Hepatocyte (in vitro differentiated cells): ENCODE data around the gene KCTD7. TPM values are rescaled to one million over a fixed set of nuclear protein-coding genes. Genes with fewer than 3 reads are reported as not detected.
"Not testable (repeated sequence)": the region's sequence is repeated elsewhere in the genome, so short reads cannot be mapped to it uniquely, and the experiment has no call there.

Experiments
- DNase-seq: peaks from one replicate; pipeline ENCODE4 v3.0.0-alpha.2; 2016; ENCODE audit warnings: low spot score
- H2AFZ ChIP-seq: fragments of 200-600 bp; sonication (generic); 2 replicates; pipeline ENCODE4 v1.6.0; 2016; ENCODE audit warnings: antibody characterized with exemption, mild to moderate bottlenecking
- H3K27ac ChIP-seq: fragments of 200-600 bp; sonication (generic); 2 replicates; pipeline ENCODE4 v1.5.1; 2016; ENCODE audit warnings: mild to moderate bottlenecking
- H3K27me3 ChIP-seq: fragments of 200-600 bp; sonication (generic); 2 replicates; pipeline ENCODE4 v1.6.1; 2016
- H3K36me3 ChIP-seq: fragments of 200-600 bp; sonication (generic); replicated peaks from 2 replicates; pipeline ENCODE4 v1.5.1; 2016; ENCODE audit warnings: low read depth; ENCODE audit not compliant: insufficient read depth
- H3K4me1 ChIP-seq: fragments of 200-600 bp; sonication (generic); 2 replicates; pipeline ENCODE4 v1.5.1; 2016; ENCODE audit warnings: mild to moderate bottlenecking, moderate library complexity; ENCODE audit not compliant: insufficient read depth
- H3K4me2 ChIP-seq: fragments of 200-600 bp; sonication (generic); 2 replicates; pipeline ENCODE4 v1.6.0; 2016
- H3K4me3 ChIP-seq: fragments of 200-600 bp; sonication (generic); 2 replicates; pipeline ENCODE4 v1.5.1; 2016; ENCODE audit warnings: mild to moderate bottlenecking
- H3K79me2 ChIP-seq: fragments of 200-600 bp; sonication (generic); 2 replicates; pipeline ENCODE4 v1.6.0; 2017; ENCODE audit warnings: mild to moderate bottlenecking
- H3K9me2 ChIP-seq: fragments of 200-600 bp; sonication (generic); replicated peaks from 2 replicates; pipeline ENCODE4 v1.6.0; 2017; ENCODE audit warnings: mild to moderate bottlenecking; ENCODE audit not compliant: insufficient read depth
- H3K9me3 ChIP-seq: fragments of 200-600 bp; sonication (generic); 2 replicates; pipeline ENCODE4 v1.5.1; 2016; ENCODE audit warnings: low read depth, mild to moderate bottlenecking
- H4K20me1 ChIP-seq: fragments of 200-600 bp; sonication (generic); 2 replicates; pipeline ENCODE4 v1.6.0; 2016; ENCODE audit warnings: mild to moderate bottlenecking; ENCODE audit not compliant: insufficient read depth, poor library complexity, severe bottlenecking
- EZH2 ChIP-seq: fragments of 200-600 bp; sonication (generic); IDR thresholded peaks from 2 replicates; pipeline ENCODE4 v1.6.1; 2016; ENCODE audit warnings: antibody characterized with exemption, mild to moderate bottlenecking, borderline replicate concordance
- EZH2phosphoT487 ChIP-seq: fragments of 200-600 bp; sonication (generic); IDR thresholded peaks from one replicate; pipeline ENCODE4 v1.6.1; 2018; ENCODE audit warnings: antibody characterized with exemption, mild to moderate bottlenecking, low read depth, moderate library complexity; ENCODE audit not compliant: unreplicated experiment, severe bottlenecking
- WGBS: methylation state at CpG from one replicate; pipeline ENCODE4 v1.1.6; 2016; ENCODE audit warnings: low lambda C conversion rate; ENCODE audit errors: missing lambda C conversion rate; 5-methylcytosine and 5-hydroxymethylcytosine counted together
- polyA plus RNA-seq: library from polyadenylated mRNA; unstranded; fragments of >200 nt; fragmentation: Nextera tagmentation; extraction: Ambion mirVana; gene quantifications from 2 replicates; pipeline ENCODE4 v1.2.1, GENCODE V29; 2016
- total RNA-seq: library from RNA; depleted of rRNA; stranded (reverse); fragments of >200 nt; gene quantifications from 2 replicates; pipeline ENCODE4 v1.2.3, GENCODE V29; 2014
- TF ChIP-seq, protein P1 (sequence below): fragments of 200-600 bp; sonication (generic); IDR thresholded peaks from 2 replicates; pipeline ENCODE4 v1.5.1; 2016; ENCODE audit warnings: antibody characterized with exemption, mild to moderate bottlenecking; ENCODE audit not compliant: poor library complexity

The KCTD7 gene
- total and polyA plus RNA-seq, 2 experiments from 2014 or later = 7.2 to 9.4 TPM

DNA sequence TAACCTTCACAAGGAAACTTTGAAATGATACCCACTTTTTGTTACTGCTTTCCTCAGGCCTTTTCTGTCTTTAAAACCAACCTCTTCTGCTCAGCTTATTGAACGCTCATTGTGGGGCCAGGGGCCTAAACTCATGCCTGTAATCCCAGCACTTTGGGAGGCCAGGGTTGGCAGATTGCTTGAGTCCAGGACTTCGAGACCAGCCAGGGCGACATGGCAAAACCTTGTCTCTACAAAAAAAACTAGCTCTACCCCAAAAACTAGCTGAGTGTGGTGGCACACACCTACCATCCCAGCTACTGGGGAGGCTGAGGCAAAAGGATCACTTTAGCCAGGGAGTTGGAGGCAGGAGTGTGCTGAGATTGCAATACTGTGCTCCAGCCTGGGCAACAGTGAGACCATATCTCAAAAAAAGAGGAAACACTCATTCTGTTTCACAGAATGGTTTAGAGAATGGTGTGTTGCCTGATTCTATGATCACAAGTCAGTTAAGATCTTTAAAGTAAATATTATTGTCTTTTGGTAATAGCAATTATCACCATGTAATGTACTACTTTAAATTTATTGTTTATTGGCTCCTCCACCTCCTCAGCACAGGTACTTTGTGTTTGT is 51.1 kb downstream of the KCTD7 start:
- H3K4me2 ChIP-seq = no peak overlapping the region
- no peaks in the 10 kb centered on the region for H3K27me3 ChIP-seq
- H4K20me1 ChIP-seq = peaks cover 2% of the 10 kb centered on the region
- no peak overlapping the region for H3K4me3 ChIP-seq
- H3K27ac ChIP-seq = no peak overlapping the region
- peaks cover 70% of the 10 kb centered on the region for H3K79me2 ChIP-seq
- no peaks in the 10 kb centered on the region for H3K36me3 ChIP-seq
- no peak for DNase-seq
- TF ChIP-seq EZH2phosphoT487 (no peak), EZH2 (no peak)
- TF ChIP-seq, protein P1, sequence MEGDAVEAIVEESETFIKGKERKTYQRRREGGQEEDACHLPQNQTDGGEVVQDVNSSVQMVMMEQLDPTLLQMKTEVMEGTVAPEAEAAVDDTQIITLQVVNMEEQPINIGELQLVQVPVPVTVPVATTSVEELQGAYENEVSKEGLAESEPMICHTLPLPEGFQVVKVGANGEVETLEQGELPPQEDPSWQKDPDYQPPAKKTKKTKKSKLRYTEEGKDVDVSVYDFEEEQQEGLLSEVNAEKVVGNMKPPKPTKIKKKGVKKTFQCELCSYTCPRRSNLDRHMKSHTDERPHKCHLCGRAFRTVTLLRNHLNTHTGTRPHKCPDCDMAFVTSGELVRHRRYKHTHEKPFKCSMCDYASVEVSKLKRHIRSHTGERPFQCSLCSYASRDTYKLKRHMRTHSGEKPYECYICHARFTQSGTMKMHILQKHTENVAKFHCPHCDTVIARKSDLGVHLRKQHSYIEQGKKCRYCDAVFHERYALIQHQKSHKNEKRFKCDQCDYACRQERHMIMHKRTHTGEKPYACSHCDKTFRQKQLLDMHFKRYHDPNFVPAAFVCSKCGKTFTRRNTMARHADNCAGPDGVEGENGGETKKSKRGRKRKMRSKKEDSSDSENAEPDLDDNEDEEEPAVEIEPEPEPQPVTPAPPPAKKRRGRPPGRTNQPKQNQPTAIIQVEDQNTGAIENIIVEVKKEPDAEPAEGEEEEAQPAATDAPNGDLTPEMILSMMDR = no peak
- peaks cover 10% of the 10 kb centered on the region for H3K4me1 ChIP-seq
- H2AFZ ChIP-seq = no peak overlapping the region
- WGBS = 98% methylated on average over 3 of the region's 3 CpGs
- no peaks in the 10 kb centered on the region for H3K9me2 ChIP-seq
- no peaks in the 10 kb centered on the region for H3K9me3 ChIP-seq

DNA sequence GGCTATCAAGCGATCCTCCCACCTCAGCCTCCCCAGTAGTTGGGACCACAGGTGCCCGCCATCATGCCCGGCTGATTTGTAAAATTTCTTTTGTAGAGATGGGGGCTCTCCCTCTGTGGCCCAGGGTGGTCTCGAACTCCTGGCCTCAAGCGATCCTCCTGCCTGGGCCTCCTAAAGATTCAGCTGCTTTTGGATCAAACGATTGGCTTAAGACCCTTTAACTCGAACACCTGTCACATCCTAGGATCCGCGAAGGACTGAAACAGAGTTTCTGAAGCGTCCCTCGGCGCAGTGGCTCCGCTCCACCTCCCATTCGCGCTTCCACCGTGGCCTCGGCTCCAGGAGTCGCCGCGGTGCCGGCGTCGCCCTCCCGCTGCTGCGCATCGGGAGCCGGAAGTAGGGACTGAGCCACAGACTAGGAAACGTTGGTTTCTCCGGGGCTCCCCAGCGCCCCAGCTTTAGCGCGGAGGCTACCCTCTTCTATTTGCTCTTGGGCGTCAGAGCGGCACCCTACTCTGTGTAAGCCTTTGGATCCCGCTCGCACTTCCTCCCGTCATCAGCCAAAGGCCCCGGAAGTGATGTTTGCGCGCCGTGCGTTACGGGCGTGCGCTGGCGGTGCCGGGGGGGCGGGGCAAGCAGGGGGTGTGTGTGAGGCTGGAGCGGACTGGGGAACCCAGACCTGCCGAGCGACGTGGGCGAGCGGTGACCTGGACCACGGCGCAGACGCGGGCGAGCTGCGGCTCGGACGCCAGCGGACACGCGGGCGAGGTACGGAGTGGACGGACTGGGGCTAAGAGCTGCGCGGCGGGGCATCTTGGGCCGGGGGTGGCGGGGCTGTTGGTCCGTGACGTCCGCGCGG is 53.0 kb downstream of the KCTD7 start:
- H3K27me3 ChIP-seq = no peaks in the 10 kb centered on the region
- peak overlapping the region; percentile 99 for H3K27ac ChIP-seq
- H3K79me2 ChIP-seq = peaks cover 68% of the 10 kb centered on the region
- no peaks in the 10 kb centered on the region for H3K9me2 ChIP-seq
- H3K4me2 ChIP-seq = peak overlapping the region; percentile 86
- H2AFZ ChIP-seq = peak overlapping the region; percentile 43
- no peaks in the 10 kb centered on the region for H3K9me3 ChIP-seq
- H4K20me1 ChIP-seq = peaks cover 2% of the 10 kb centered on the region
- WGBS = 6% methylated on average over 70 of the region's 78 CpGs
- peaks cover 15% of the 10 kb centered on the region for H3K4me1 ChIP-seq
- no peaks in the 10 kb centered on the region for H3K36me3 ChIP-seq
- TF ChIP-seq EZH2phosphoT487 = no peak
- TF ChIP-seq EZH2 = no peak
- TF ChIP-seq, protein P1 = no peak
- DNase-seq = peak; percentile 96
- peak overlapping the region; percentile 70 for H3K4me3 ChIP-seq

DNA sequence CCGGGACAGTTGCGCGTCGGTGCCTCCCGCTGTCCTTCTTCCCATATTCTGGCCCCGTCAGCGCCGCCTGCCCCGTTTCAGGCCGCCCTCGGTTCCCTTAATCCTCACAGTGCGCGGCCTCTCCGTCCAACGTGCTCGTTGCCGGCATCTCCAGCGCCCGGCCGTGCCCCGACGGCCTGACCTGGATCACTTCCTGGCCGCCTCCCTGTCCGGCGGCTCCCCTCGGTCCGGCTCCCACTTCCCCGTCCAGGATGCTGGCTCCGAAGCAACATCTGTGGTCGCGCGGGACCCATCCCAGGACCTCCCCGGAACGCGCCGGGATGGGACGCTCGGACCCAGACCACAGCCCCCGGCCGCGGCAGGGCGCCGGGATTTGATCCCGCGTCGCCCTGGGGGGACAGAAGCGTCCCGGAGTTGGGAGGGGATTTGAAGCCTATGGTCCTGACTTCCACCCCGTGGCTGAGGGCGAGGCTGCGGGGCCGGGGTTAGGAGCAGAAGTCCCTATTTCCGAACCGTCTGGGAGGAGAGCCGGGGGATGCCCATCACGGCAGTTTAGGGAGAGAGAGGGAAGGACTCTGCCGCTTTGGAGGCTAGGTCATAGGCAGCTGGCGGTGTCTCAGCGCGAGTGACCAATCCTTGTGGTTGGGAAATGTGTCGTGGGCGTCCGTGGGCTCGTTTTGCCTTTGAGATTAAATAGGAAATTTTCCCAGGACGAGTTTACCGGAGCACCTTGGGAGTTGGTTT is 53.8 kb downstream of the KCTD7 start:
- Histone ChIP-seq H3K27ac (peak overlapping the region; percentile 99), H3K27me3 (no peaks in the 10 kb centered on the region), H3K79me2 (peaks cover 70% of the 10 kb centered on the region), H4K20me1 (peaks cover 2% of the 10 kb centered on the region), H3K4me3 (peak overlapping the region; percentile 70), H3K36me3 (no peaks in the 10 kb centered on the region), H3K9me3 (no peaks in the 10 kb centered on the region), H3K9me2 (no peaks in the 10 kb centered on the region), H2AFZ (peak overlapping the region; percentile 43), H3K4me1 (peaks cover 15% of the 10 kb centered on the region), H3K4me2 (peak overlapping the region; percentile 86)
- TF ChIP-seq, protein P1 = no peak
- TF ChIP-seq EZH2 = no peak
- no peak for TF ChIP-seq EZH2phosphoT487
- DNase-seq = no peak
- 4% methylated on average over 64 of the region's 66 CpGs for WGBS

DNA sequence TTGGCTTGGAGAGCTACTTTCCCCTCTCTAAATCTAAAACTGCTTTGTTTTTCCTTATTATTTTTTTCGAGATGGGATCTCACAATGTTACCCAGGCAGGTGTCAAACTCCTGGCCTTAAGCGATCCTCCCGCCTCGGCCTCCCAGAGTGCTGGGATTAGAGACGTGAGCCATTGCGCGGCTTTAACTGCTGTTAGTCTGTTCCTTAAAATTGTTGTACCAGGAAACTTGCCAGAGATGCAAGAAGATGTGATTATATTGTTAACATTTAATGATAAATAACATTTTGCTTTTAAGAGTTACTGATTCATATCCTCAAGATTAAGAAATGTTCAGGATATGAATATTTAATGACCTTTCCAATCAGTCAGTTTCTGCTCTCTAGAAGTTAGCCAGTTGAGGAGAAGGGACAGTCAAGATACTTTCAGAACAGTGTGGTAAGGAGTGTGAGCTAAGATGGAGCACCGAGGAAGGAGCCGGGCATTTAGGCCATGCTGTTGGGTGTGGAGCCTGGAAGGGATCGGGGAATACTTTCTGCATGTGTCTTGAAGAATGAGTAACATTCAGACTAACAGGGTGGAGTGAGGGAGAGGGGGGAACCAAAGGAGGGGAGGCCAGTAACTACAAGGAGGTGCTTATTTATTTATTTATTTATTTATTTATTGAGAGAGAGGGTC is 54.6 kb downstream of the KCTD7 start:
- not testable (repeated sequence) for H3K9me2 ChIP-seq, H3K27me3 ChIP-seq, DNase-seq, H4K20me1 ChIP-seq, H3K9me3 ChIP-seq, H3K27ac ChIP-seq, H3K36me3 ChIP-seq, H2AFZ ChIP-seq
- H3K4me3 ChIP-seq = peak overlapping the region; percentile 7
- H3K79me2 ChIP-seq = peaks cover 74% of the 10 kb centered on the region
- peaks cover 15% of the 10 kb centered on the region for H3K4me1 ChIP-seq
- peak overlapping the region; percentile 86 for H3K4me2 ChIP-seq
- WGBS = 80% methylated on average over 10 of the region's 10 CpGs
